GM23248 (cell line): Measurements from ENCODE around the gene FAAP24.

Experiments used
- EZH2 ChIP-seq: fragments of 200-600 bp; sonication (generic); IDR thresholded peaks from 2 replicates; pipeline ENCODE4 v1.6.1; 2018; ENCODE audit warnings: antibody characterized with exemption, mild to moderate bottlenecking; ENCODE audit not compliant: insufficient read depth, poor library complexity, severe bottlenecking
- EZH2phosphoT487 ChIP-seq: fragments of 200-600 bp; sonication (generic); IDR thresholded peaks from 2 replicates; pipeline ENCODE4 v1.6.1; 2018; ENCODE audit warnings: antibody characterized with exemption, moderate library complexity, mild to moderate bottlenecking, low read depth; ENCODE audit not compliant: insufficient read depth

- TF ChIP-seq EZH2 = no peak
- TF ChIP-seq EZH2phosphoT487 = no peak
Observed at GRCh38 chr19:33024398-33024797, 52.4 kb downstream of the FAAP24 start.
